HG03064 (cell line): Measurements from ENCODE around the gene BTBD10.
"Not testable (repeated sequence)": the region's sequence is repeated elsewhere in the genome, so short reads cannot be mapped to it uniquely, and the experiment has no call there.

Experiments
- ATAC-seq: cut with Tn5 transposase; IDR thresholded peaks from one replicate; pipeline ENCODE4 v1.9.1; 2021; ENCODE audit warnings: low read depth; ENCODE audit not compliant: unreplicated experiment

The BTBD10 gene

DNA sequence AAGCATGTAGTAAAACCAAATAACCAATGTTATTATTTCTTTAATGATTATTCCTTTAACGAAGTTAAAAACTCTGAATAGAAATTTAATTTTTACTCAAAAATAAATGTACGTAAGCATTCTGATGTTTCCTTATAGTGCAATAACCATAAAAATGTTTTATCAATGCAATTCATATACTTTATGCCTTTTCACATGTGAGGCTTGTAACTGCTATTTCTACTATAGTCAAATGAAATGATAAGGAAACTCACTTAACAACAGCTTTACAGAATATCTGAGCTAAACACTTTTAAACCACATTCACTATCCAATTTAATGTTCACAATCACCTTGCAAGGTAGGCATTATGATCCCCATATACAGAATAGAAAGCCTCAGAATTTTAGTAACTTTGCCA, 17.4 kb downstream of the BTBD10 start:
- ATAC-seq: no peak

DNA sequence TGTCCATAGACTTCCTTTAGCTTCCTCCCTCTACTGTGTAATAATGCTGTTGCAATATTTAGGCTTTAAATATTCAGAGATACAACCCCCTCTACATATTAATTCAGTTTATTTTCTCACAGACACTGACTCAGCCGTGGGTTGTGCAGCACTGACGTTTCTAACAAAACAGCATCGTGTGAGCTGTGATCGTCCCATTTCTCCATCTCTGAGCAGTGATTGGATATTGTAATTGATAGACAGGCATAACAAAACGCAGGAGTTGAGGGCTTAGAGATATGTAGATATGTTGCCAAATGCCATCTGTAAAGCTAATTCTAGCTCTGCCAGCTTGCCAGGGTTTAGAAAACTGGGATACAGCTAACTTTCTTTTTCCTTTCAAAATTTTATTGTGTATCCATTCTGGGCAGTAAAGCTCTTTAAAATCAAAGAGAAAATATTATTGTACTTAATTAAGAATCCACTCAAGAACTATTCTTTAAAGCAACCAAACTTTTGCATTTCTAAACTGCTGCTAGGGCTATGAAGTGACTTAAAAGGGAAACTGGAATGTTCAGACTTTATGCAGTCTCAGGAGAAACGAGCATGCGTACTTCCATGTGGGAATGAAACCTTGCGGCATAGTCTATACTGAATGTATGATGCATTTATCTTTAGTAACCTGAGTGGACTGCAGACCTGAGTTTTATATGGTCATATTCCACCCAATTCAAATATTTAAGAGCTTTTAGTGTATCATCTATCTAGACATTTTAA, 22.7 kb downstream of the BTBD10 start:
- no peak for ATAC-seq

- no peak for ATAC-seq
These were observed 24.7 kb downstream of the BTBD10 start for GRCh38 chr11:13438291-13438690.

- ATAC-seq: not testable (repeated sequence)
These were observed 26.2 kb downstream of the BTBD10 start for GRCh38 chr11:13436836-13437235.

- ATAC-seq: no peak
These were observed 28.5 kb downstream of the BTBD10 start for GRCh38 chr11:13434247-13435205.

GRCh38 chr11:13433437-13433836, 29.6 kb downstream of the BTBD10 start:
- ATAC-seq: no peak

DNA sequence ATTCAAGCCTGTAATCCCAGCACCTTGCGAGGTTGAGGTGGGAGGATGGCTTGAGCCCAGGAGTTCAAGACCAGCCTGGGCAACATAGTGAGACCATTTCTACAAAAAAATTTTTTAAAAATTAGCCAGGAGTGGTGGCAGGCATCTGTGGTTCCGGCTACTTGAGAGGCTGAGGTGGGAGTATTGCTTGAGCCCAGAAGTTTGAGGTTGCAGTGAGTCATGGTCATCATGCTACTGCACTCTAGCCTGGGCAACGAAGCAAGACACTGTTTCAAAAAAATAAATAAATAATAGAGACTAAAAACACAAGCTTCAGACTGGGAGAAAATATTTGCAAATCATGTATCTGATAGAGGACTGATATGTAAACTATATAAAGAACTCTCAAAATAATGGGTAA, 33.2 kb downstream of the BTBD10 start:
- no peak for ATAC-seq

DNA sequence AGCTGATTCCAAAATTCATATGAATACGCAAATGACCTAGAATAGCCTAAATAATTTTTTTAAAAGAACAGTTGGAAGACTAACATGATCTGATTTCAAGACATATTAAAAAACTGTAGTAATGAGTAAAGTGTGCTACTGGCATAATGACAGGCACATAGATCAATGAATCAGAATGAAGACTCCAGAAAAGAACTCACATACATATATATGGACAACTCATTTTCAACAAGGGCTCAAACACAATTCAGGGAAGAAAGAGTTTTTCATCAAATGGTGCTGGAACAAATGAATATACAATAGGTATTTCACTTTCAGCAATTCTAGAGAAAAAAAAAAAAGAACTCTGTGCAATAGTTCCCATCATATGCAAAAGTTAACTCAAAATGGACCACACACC, 33.7 kb downstream of the BTBD10 start:
- no peak for ATAC-seq

GRCh38 chr11:13427440-13427839, 35.6 kb downstream of the BTBD10 start:
- ATAC-seq: no peak

- no peak for ATAC-seq
These were observed 39.6 kb downstream of the BTBD10 start for GRCh38 chr11:13423372-13423771.

- no peak for ATAC-seq
These were observed 41.5 kb downstream of the BTBD10 start for GRCh38 chr11:13421561-13421960.

GRCh38 chr11:13415201-13415600, 47.8 kb downstream of the BTBD10 start:
- no peak for ATAC-seq

- no peak for ATAC-seq
These were observed 57.8 kb downstream of the BTBD10 start for GRCh38 chr11:13405220-13405619.

DNA sequence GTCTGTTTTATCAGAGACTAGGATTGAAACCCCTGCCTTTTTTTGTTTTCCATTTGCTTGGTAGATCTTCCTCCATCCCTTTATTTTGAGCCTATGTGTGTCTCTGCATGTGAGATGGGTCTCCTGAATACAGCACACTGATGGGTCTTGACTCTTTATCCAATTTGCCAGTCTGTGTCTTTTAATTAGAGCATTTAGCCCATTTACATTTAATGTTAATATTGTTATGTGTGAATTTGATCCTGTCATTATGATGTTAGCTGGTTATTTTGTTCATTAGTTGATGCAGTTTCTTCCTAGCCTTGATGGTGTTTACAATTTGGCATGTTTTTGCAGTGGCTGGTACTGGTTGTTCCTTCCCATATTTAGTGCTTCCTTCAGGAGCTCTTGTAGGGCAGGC, 64.7 kb downstream of the BTBD10 start:
- ATAC-seq: not testable (repeated sequence)

DNA sequence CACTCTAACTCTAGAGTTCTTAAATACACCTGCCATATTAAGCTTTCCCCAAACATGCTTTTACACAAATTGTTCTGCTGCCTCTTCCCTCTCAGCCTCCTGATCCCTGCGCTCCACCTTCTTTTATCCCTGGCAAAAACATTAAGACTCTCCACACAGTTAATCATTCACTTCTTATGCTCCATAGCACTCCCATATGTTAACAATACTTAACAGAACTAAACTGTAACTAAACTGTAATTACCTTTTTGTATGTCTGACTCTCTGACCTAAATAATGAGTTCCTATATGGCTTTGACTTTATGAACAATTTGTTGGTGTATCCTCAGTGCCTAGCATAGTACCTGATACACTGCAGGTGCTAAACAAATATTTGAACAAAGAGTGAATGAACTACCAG, 71.8 kb downstream of the BTBD10 start:
- no peak for ATAC-seq

DNA sequence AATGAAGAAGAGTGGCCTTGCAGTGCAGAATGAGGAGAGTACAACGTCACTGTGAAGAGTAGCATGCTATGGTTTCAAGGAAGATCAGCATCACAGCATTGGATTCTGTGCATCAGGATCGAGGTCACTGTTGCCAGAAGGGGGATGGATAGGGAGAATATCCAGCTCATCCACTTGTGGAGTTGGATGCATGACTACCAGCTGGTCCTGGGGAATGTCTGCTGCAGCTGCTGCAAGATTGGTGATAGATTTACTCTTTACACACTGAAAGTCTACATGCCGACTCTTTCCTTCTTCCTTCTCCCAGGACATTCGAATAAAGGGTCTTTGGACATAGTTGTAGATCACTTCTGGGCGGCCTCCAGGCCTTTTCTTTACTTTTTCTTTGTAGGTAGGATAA, 74.3 kb downstream of the BTBD10 start:
- no peak for ATAC-seq

DNA sequence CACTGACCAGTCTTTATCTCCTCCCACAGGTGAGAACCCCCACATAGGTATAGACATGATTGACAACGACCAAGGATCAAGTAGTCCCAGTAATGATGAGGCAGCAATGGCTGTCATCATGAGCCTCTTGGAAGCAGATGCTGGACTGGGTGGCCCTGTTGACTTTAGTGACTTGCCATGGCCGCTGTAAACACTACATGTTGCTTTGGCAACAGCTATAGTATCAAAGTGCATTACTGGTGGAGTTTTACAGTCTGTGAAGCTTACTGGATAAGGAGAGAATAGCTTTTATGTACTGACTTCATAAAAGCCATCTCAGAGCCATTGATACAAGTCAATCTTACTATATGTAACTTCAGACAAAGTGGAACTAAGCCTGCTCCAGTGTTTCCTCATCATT, 76.5 kb downstream of the BTBD10 start:
- no peak for ATAC-seq

GRCh38 chr11:13384908-13385640, 77.9 kb downstream of the BTBD10 start:
- ATAC-seq: no peak

GRCh38 chr11:13382751-13383150, 80.3 kb downstream of the BTBD10 start:
- ATAC-seq: no peak

GRCh38 chr11:13380731-13381130, 82.3 kb downstream of the BTBD10 start:
- no peak for ATAC-seq

DNA sequence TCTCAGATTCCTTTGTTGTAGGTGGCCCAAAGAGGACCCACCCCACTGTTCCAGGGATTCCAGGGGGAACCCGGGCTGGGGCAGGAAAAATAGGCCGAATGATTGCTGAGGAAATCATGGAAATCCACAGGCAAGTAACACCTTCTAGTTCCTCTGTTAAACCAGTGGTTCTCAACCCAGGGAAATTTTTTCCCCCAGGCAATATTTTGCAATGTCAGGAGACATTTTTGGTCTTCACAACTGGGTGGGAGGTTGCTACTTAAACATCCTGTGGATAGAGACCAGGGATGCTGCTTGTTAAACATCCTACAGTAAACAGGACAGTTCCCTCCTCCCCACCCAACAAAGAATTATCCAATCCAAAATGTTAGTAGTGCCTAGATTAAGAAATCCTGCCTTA, 84.7 kb downstream of the BTBD10 start:
- no peak for ATAC-seq
